ENCODE data around the gene PSAP.

DNA sequence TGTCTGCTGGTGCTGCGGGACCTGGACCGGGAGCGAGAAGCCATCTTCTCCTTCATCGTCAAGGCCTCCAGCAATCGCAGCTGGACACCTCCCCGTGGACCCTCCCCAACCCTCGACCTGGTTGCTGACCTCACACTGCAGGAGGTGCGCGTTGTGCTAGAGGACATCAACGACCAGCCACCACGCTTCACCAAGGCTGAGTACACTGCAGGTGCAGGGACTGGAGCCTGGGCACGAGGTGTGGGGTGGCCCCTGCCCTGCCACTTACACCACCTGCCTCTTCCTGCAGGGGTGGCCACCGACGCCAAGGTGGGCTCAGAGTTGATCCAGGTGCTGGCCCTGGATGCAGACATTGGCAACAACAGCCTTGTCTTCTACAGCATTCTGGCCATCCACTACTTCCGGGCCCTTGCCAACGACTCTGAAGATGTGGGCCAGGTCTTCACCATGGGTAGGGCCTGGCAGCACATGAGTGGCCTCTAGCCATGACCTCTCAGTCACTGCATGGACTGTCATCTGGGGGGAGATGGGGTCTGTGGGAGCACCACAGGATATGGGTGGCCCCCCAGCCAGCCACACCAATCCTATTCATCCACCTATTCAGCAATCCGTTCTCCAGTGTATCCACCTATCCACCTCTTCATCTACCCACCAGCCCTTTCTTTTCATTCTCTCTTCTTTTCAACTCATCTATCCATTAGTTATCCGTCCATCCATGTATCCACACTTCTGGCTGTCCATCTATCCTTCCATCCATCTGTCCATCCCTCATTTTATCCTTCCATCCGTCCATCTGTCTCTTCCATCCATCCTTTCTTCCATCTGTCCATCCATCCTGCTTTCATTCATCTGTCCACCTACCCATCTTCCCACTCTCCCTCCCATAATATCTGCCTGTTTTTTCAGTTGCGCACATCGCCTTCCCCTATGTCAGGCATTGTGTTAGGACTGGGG lies 43.2 kb downstream of the PSAP start:
- TF ChIP-seq, protein P1, sequence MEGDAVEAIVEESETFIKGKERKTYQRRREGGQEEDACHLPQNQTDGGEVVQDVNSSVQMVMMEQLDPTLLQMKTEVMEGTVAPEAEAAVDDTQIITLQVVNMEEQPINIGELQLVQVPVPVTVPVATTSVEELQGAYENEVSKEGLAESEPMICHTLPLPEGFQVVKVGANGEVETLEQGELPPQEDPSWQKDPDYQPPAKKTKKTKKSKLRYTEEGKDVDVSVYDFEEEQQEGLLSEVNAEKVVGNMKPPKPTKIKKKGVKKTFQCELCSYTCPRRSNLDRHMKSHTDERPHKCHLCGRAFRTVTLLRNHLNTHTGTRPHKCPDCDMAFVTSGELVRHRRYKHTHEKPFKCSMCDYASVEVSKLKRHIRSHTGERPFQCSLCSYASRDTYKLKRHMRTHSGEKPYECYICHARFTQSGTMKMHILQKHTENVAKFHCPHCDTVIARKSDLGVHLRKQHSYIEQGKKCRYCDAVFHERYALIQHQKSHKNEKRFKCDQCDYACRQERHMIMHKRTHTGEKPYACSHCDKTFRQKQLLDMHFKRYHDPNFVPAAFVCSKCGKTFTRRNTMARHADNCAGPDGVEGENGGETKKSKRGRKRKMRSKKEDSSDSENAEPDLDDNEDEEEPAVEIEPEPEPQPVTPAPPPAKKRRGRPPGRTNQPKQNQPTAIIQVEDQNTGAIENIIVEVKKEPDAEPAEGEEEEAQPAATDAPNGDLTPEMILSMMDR (IDR thresholded peaks at IDR 0.05 in 8 of 11, conservative IDR thresholded peaks at IDR 0.05 in 3 of 11): no peak
- no peak for TF ChIP-seq POLR2A (IDR thresholded peaks at IDR 0.05)

Measured in spleen (tissue), 7 donors.